GM12865 (cell line): ENCODE results near the gene NSMCE3.

Experiments
- DNase-seq: peaks from one replicate; pipeline ENCODE4 v3.0.0; 2010; ENCODE audit warnings: low read depth
- H3K4me3 ChIP-seq: 2 replicates; pipeline ENCODE4 v1.5.1; 2011; ENCODE audit warnings: mild to moderate bottlenecking, low read depth, low read length, control low read depth
- TF ChIP-seq, protein P1 (sequence below): IDR thresholded peaks from 2 replicates; pipeline ENCODE4 v1.5.1; 2011; ENCODE audit warnings: low read length, control low read depth, low read depth, inconsistent platforms; ENCODE audit not compliant: insufficient read depth; ENCODE audit errors: missing control alignments

The NSMCE3 gene

DNA sequence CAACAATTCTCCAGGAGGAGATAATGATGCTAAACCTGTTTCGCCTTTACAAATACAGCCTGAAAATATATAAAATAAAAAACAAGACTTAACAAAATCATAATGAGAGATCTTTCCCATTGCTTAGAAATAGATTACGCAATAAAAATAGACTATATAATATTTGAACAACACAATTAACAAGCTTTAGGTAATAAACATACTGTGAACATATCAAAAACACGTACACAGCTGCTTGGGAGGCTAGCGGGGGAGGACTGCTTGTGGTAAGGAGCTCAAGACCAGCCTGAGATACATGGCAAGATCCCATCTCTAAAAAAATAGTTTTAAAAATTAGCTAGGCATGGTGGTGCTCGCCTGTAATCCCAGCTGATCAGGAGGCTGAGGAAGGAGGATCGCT lies 8.7 kb downstream of the NSMCE3 start:
- no peak for DNase-seq
- TF ChIP-seq, protein P1, sequence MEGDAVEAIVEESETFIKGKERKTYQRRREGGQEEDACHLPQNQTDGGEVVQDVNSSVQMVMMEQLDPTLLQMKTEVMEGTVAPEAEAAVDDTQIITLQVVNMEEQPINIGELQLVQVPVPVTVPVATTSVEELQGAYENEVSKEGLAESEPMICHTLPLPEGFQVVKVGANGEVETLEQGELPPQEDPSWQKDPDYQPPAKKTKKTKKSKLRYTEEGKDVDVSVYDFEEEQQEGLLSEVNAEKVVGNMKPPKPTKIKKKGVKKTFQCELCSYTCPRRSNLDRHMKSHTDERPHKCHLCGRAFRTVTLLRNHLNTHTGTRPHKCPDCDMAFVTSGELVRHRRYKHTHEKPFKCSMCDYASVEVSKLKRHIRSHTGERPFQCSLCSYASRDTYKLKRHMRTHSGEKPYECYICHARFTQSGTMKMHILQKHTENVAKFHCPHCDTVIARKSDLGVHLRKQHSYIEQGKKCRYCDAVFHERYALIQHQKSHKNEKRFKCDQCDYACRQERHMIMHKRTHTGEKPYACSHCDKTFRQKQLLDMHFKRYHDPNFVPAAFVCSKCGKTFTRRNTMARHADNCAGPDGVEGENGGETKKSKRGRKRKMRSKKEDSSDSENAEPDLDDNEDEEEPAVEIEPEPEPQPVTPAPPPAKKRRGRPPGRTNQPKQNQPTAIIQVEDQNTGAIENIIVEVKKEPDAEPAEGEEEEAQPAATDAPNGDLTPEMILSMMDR: no peak
- no peak overlapping the region for H3K4me3 ChIP-seq

DNA sequence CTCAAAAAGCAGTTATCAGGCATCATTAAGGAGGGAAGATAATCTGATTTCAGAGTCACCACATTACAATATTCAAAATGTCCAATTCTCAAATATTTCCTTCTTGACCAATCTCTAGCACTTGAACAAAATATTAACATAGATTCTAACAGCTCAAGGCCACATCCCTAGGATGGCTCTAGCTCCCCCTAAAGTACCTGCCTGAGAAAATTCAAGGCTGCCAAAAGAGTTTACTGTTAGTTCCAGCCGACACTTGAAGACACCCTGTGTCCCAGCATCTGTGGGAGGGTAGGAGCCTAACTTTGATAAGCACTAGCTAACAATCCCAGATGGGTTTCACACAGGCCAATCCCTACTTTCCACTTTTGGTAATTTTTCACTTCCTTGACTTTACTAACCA lies 10.4 kb downstream of the NSMCE3 start:
- no peak overlapping the region for H3K4me3 ChIP-seq
- DNase-seq: peak; percentile 13
- TF ChIP-seq, protein P1: peak; percentile 2

DNA sequence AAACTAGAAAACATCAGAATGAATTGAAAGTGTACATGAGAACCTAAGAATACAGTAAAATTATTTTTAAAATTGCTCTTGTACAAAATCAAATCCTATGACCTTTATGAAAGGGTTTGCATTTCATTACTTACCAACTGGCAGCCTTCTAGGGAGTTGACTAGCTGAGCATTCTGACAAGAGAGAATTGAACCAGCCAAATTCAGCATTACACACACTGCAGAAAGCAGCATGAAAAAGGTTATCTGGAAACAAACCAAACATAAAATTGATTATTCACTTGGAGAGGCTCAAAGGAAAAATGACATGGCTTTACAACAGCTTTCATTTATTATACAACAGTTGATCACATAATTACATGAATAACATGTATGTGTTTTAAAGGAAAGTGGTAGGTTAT lies 17.4 kb downstream of the NSMCE3 start:
- H3K4me3 ChIP-seq: no peak overlapping the region
- TF ChIP-seq, protein P1: no peak
- no peak for DNase-seq

DNA sequence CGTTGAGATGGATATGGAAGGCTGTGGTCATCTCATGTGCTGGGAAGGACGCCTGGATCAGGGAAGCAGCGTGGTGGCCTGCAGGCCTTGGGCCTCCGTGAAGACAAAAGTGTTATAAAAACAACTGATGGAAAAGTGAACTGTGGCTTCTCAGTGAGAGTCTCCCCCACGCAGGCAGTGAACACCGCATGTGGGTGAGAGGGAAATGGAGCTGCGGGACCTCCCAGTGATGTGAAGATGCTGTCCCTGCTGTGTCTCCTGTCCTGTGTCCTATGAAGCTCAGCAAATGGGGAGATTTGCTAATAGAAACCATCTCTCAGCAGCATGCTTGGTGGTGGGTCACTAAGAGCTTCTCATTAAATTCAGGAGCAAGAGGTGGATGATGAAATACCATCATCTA lies 25.1 kb downstream of the NSMCE3 start:
- no peak overlapping the region for H3K4me3 ChIP-seq
- TF ChIP-seq, protein P1: no peak
- no peak for DNase-seq

DNA sequence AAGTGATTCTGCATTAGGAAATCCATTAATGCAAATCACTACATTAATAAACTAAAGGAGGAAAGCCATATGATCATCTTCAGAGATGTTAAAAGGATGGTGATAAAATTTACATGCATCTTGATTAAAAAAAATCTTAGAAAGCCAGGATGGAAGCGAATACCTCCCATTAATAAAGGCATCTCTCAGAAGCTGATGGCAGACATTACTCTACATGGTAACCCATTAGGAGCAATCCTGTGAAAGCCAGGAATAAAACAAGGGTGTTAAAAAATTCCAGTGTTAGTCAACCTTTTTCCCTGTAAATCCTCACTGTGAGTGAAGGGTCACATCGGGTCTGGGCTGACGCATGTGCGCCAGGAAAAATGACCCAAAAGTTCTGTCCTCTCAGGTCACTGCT lies 25.5 kb downstream of the NSMCE3 start:
- TF ChIP-seq, protein P1: no peak
- no peak overlapping the region for H3K4me3 ChIP-seq
- DNase-seq: no peak

DNA sequence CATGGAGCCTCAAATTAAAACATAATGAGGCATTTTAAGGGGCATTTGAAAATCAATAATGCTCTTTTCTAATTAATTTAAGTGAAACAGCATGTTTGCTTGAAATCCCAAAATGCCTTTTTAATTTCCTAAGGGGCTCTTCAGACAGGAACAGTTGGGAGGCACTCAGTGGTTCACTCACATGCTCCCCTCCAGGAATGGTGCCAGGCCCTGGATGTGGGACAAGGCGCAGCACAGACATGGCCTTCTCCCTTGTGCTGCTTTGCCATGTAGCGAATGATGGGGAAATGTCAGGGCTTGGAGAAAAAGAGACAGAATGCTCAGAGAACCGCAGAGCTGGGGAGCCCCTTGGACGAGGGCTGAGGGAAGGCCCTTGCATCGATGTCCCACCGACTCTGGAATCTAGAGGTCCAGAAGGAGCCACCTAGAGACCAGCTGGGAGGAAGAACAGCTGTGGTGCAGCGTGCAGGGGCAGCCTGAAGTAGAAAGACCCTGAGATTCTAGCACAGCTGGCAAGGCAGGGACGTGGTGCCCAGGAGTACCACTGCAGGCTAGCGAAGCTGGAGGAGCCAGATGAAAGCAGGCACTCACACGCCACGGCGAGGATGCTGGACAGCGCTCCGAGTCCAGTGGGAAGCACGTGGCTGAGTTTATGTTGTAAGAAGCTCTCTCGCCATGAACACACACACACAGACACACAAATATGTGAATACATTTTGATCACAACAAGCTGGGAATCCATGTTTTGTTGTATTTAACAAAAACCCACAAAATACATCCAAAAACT lies 27.0 kb downstream of the NSMCE3 start:
- DNase-seq: no peak
- TF ChIP-seq, protein P1: no peak
- no peak overlapping the region for H3K4me3 ChIP-seq

DNA sequence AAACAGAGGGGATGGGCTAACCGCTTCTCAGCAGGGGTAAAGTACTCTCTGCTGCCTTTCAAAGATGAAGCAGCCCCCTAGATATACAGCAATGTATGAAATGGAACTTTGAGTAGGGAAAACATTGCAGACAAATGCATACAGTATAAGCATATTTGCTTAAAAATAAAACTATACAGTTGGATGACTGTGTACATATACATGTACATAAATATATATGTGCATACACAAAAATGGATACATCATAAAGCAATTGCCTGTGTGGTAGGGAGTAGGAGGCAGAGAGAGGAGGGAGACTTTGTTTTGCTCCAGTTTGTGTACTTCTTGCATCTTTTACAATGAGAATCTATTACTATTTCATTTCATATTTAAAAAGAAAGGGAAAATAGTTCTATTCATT lies 28.4 kb downstream of the NSMCE3 start:
- TF ChIP-seq, protein P1: no peak
- no peak overlapping the region for H3K4me3 ChIP-seq
- DNase-seq: no peak
